GM19467 (cell line): ENCODE measurements around the gene SLC25A51.

Experiments
- ATAC-seq: cut with Tn5 transposase; IDR thresholded peaks from one replicate; pipeline ENCODE4 v1.9.1; 2021; ENCODE audit warnings: mild to moderate bottlenecking, moderate library complexity; ENCODE audit not compliant: unreplicated experiment

Gene SLC25A51

GRCh38 chr9:37937366-37937765 lies 33.4 kb upstream of the SLC25A51 start:
- no peak for ATAC-seq

- no peak for ATAC-seq
These were observed 33.0 kb upstream of the SLC25A51 start for GRCh38 chr9:37936965-37937364.

- ATAC-seq, result no peak
These were observed 32.4 kb upstream of the SLC25A51 start for GRCh38 chr9:37936376-37936775.

- no peak for ATAC-seq
These were observed 31.2 kb upstream of the SLC25A51 start for GRCh38 chr9:37935096-37935495.

- no peak for ATAC-seq
These were observed 27.7 kb upstream of the SLC25A51 start for GRCh38 chr9:37931592-37931991.

- ATAC-seq, result no peak
These were observed 25.5 kb upstream of the SLC25A51 start for GRCh38 chr9:37929441-37929895.

GRCh38 chr9:37928552-37929430 lies 24.9 kb upstream of the SLC25A51 start:
- ATAC-seq, result no peak

GRCh38 chr9:37927601-37928551 lies 23.9 kb upstream of the SLC25A51 start:
- ATAC-seq, result no peak

- no peak for ATAC-seq
These were observed 23.2 kb upstream of the SLC25A51 start for GRCh38 chr9:37927132-37927531.

- no peak for ATAC-seq
These were observed 22.8 kb upstream of the SLC25A51 start for GRCh38 chr9:37926737-37927118.

- no peak for ATAC-seq
These were observed 22.1 kb upstream of the SLC25A51 start for GRCh38 chr9:37925786-37926736.

GRCh38 chr9:37925006-37925405 lies 21.1 kb upstream of the SLC25A51 start:
- ATAC-seq, result no peak

GRCh38 chr9:37924538-37924937 lies 20.6 kb upstream of the SLC25A51 start:
- no peak for ATAC-seq

- no peak for ATAC-seq
These were observed 20.0 kb upstream of the SLC25A51 start for GRCh38 chr9:37923796-37924427.

GRCh38 chr9:37923118-37923795 lies 19.3 kb upstream of the SLC25A51 start:
- ATAC-seq, result no peak

GRCh38 chr9:37922363-37923117 lies 18.6 kb upstream of the SLC25A51 start:
- ATAC-seq, result no peak

GRCh38 chr9:37921546-37922300 lies 17.8 kb upstream of the SLC25A51 start:
- no peak for ATAC-seq

GRCh38 chr9:37921168-37921510 lies 17.2 kb upstream of the SLC25A51 start:
- no peak for ATAC-seq
